T-helper 2 cell treated with Interferon-gamma antibody and Interleukin-4, amounts not matched to agents 100 ng/mL and 5 ng/mL, for 36 hours (primary cell): Measurements from ENCODE around the gene LTBP1. TPM values are rescaled to one million over a fixed set of nuclear protein-coding genes. Genes with fewer than 3 reads are reported as not detected.
"Not testable (repeated sequence)": the region's sequence is repeated elsewhere in the genome, so short reads cannot be mapped to it uniquely, and the experiment has no call there.

Experiments
- intact Hi-C: fragments of 100-400 bp; cut with micrococcal nuclease; formaldehyde crosslinking; loops from one replicate; pipeline ENCODE4 v1.15.1; 2023
- total RNA-seq: library from RNA; stranded (reverse); gene quantifications from 2 replicates; pipeline ENCODE4 v1.2.3, GENCODE V29; 2022

Gene LTBP1
- total RNA-seq, 1 donor from 2014 or later = 0.30 TPM

- intact Hi-C loops = loop anchor here (10.0 kb wide), 1 partner anchor 340 kb away; no protein-coding TSS in a partner anchor
These were observed 88.0 kb downstream of the LTBP1 start for GRCh38 chr2:33034784-33035183.

DNA sequence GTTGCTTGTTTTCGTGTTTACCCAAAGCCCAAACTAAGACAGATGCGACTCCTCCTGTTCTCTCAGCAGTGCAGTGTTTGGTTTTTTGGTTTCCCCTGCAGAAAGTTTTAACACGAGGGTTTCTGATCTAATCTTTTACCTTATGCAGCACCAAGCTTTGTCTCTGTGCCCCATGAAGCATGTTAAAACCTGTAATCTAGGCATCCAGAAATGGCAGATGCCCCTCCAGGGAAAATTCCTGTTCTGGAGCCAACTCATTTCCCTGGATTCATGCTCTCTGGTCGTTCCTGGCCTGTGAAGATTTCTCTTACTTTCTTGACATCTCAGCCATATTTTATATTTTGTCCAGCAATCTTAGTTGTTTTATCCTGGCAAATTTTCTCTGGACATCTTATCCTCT, 91.5 kb downstream of the LTBP1 start:
- intact Hi-C loops = loop anchor here (10.0 kb wide), 1 partner anchor 337 kb away; no protein-coding TSS in a partner anchor

DNA sequence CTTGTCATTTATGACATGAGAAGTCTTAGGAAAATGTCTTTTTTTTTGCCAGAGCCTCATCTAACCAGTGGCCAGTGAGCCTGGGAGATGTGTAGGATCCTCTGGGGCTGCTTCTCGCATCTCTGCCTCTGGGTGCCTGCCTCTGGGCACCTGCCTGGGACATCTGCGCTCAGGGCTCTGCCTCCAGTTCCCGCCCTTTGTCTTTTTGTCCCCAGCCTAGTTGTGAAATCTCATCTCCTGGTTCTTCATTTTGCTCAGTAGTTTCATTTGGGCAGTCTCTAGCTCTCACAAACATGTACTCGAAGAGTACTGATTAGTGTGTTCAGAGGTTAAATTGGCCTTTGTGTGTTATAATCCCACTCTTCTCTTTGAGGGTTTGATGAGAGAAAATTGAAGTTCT, 92.0 kb downstream of the LTBP1 start:
- intact Hi-C loops = loop anchor here (10.0 kb wide), 1 partner anchor 336 kb away; no protein-coding TSS in a partner anchor

DNA sequence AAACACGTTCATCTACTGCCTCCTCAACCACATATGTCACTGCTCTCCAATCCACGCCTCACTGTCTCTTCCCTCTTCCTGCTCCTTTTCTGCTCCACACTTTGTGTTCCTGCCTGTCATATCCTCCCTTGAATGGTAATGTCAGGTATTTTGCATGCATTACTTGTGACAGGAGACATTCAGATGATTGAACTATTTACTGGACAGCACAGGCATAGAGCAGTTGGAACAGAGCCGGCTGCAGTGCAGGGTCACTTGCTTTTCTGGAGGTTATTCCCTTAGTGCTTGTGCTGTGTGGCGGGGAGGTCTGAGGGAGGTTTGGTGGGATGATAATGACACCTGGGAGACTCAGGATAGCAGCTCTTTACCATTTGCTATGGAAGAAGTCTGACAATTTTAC, 93.8 kb downstream of the LTBP1 start:
- intact Hi-C loops = no loop called here

DNA sequence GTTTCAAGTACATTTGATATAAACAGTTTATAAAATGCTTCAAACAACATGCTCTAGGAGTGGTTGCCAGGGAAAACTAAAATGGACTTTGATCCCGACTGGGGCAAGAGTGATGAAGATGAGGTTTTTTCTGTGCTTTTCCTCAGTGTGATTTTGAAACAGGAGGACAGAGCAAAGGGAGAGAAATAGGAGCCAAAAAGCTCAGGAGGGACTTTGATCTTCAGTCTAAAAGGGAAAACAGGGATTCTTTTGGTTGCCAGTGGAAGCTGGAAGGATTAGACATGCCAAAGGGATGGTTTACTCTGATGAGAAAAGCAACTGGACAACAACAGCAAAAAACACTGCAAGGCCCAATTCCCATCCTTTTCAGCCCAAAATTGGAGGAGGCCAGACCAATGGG, 95.5 kb downstream of the LTBP1 start:
- intact Hi-C loops = no loop called here

GRCh38 chr2:33042819-33043218, 96.1 kb downstream of the LTBP1 start:
- intact Hi-C loops = no loop called here

- intact Hi-C loops = no loop called here
These were observed 101.2 kb downstream of the LTBP1 start for GRCh38 chr2:33047939-33048338.

DNA sequence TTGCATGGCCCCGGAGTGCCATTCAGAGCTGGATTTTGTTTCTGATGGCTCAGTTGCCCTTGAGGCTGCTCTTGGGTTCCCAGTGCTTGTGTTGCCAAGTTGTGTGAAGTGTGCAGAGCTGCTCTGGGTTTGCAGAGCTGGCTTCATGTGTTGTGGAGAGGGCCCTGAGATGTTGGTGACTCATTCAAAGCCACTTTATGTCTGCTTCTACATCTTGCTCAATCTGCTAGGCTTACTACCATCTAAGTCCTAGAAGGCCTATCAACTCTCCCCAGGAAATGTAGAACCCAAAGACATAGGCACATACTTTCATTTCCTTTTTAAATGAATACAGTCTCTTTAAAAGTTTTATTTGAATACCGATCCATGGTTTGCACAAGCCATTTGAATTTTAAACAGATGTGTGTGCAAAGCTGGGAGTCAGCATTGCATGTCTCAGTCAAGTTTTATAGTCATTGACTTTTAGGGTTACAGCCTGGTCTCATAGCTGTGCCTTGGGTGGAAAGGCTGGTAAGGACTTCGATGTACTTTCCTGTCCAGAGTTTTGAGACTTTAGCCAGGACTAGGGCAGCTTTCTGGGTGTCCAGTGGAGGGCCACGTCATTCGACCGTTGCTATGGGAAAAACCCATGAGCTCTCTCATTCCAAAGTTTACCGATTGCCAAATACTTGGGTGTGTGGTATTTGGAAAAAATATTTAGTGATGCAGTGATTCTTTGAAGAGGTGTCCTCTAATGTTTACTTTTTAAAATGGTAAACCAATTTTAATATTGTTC, 105.0 kb downstream of the LTBP1 start:
- intact Hi-C loops = no loop called here

DNA sequence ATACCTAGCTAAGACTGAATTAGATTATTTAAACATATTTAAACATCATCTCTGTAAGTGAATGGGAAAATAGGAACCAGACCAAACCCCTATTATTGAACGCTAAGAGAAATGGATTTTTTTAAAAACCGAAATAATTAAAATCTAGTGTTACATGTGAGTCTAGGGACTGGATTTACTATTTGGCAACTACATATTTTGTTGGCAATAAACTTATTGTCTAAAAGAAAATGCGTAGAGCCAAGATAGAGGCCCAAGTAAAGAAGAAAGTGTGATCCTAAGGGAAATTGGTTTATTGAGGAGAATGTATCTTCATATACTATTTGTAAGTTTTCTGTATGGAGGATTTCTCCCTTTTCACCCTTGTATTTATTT, 105.6 kb downstream of the LTBP1 start:
- intact Hi-C loops = no loop called here

- intact Hi-C loops = not testable (repeated sequence)
These were observed 106.0 kb downstream of the LTBP1 start for GRCh38 chr2:33052795-33053194.

DNA sequence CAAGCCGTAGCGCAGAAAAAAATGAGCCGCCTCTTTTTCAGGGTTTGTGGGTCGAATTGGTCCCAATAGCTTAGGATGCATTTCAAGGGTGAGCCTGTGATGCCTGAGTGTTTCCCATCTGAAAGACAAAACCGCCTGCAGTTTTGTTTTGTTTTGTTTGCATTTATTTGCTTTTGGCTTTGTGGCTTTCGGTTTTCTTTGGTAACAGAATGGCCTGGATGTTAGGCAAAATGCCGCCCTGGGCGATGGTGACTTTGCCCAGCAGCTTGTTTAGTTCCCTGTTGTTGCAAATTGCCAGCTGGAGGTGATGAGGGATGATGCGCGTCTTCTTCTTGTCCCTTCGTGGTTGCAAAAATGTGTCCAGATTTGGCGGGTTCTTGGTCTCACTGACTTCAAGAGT, 109.4 kb downstream of the LTBP1 start:
- intact Hi-C loops = no loop called here

DNA sequence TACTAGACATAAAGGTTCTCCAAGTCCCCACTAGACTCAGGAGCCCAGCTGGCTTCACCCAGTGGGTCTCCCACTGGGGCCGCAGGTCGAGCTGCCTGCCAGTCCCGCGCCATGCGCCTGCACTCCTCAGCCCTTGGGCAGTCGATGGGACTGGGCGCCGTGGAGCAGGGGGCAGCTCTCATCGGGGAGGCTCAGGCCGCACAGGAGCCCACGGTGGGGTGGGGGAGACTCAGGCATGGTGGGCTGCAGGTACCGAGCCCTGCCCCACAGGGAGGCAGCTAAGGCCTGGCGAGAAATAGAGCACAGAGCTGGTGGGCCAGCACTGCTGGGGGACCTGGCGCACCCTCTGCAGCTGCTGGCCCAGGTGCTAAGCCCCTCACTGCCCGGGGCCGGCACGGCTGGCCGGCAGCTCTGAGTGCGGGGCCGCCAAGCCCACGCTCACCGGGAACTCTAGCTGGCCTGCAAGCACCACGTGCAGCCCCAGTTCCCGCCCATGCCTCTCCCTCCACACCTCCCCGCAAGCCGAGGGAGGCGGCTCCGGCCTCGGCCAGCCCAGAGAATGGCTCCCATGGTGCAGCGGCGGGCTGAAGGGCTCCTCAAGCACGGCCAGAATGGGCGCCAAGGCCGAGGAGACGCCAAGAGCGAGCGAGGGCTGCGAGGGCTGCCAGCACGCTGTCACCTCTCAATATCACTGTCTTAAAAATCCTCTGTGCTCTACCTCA, 110.7 kb downstream of the LTBP1 start:
- intact Hi-C loops = not testable (repeated sequence)

- intact Hi-C loops = no loop called here
These were observed 112.1 kb downstream of the LTBP1 start for GRCh38 chr2:33058716-33059470.

DNA sequence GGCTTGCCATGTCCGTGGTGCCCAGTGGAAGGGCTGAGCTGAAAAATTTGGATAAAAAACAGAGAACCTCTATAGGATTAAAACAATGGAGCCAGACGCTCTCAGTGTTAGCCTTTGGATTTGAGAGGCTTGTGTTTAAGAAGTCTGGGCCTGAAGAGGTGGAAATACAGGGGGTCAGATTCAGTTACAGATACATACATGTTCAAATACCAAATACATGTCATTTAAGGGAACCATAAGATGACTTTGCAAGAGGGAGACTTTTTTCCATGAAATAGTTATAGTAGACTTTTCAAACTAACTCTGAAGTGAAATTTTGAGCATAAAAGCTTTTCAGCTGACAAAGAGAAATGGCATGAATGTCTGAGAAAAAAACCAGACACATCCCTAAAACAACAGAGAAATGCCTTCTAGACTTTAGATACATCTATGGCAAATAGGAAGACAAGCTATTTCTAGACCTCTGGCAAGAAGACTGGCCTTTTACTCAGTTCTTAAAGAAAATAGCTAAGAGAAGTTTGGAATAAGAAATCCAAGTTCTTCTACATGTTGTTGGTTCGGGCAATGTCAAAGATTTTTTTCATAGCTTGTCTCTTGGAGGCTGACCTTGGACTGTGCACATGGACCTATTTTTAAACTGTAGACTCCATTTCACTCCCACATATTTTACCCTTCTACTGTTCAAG, 112.9 kb downstream of the LTBP1 start:
- intact Hi-C loops = no loop called here

- intact Hi-C loops = no loop called here
These were observed 113.7 kb downstream of the LTBP1 start for GRCh38 chr2:33060405-33060804.

GRCh38 chr2:33062665-33063250, 116.0 kb downstream of the LTBP1 start:
- intact Hi-C loops = no loop called here

DNA sequence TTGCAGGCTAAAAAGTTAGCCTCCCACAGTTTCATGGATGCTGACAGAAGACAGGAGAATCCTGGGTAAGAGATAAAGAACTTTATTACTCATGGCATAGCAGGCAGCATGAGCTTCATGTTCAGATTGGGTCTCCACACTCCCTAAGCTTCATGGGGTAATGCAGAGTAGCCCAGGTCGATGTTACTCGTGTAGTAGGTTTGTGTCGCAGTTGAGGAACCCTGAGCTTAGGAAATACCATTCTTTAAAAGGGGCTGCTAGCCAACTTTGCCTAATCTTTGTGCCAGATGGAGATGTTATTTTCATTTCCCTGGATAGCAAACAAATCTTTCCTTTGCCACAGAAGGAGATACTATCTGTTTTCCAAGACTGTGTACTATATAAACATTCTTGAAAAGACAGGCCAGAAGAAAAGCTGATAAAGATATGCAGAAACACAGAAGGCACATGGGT, 117.6 kb downstream of the LTBP1 start:
- intact Hi-C loops = no loop called here

DNA sequence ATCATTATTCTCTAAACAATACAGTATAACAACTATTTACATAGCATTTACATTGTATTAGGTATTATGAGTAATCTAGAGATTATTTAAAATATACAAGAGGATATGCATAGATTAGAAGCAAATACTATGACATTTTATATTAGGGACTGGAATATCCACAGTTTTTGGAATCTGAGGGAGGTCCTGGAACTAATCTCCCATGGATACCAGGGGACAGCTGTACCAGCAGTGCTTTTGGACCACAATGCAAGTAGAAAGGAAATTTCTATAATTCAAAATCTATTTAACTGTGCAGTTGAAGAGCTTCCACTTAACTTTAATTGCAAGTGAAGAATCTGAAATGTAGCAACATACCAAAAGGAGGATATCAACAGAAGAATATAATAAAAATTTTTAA, 120.8 kb downstream of the LTBP1 start:
- intact Hi-C loops = no loop called here

GRCh38 chr2:33068261-33068660, 121.5 kb downstream of the LTBP1 start:
- intact Hi-C loops = no loop called here

GRCh38 chr2:33069894-33070651, 123.3 kb downstream of the LTBP1 start:
- intact Hi-C loops = no loop called here
